Measurements from ENCODE around the gene AVPR1A.
A peak's percentile ranks its signal among the peaks of the same experiment; 100 is the strongest.
"Not testable (repeated sequence)": the region's sequence is repeated elsewhere in the genome, so short reads cannot be mapped to it uniquely, and the experiment has no call there.

Gene AVPR1A

GRCh38 chr12:63150713-63151622 is at the start of gene AVPR1A:
Gene AVPR1A, minus strand, starts transcription at chr12:63151201. Its CDS starts 365 bp downstream, at chr12:63150836.
- no peak for DNase-seq (ENCODE audit: low read depth in 2 of 2)

- DNase-seq (ENCODE audit: low read depth in 2 of 2), result no peak
Observed at GRCh38 chr12:63196168-63196567, 45.2 kb upstream of the AVPR1A start.

- no peak for DNase-seq (ENCODE audit: low read depth in 2 of 2)
Observed at GRCh38 chr12:63179224-63179623, 28.2 kb upstream of the AVPR1A start.

DNA sequence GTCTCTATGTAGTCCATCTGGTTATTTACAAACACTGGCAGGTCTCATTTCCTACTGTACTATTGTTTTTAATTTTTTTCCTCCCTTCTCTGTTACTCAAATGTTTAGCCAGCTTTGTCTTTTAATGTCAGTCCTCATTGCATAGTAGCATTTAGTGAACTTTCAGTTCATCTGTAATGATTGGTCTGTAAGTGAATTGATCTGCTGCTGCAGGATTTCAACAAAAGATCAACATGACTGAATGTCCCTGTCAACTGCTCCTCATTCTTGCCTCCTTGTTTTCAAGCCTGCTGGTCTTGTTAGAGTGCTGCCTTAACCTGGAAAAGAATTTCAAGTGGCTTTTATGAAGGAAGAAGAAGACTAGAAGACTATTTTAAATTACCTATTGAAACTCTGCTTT is 19.3 kb upstream of the AVPR1A start:
- no peak for DNase-seq (ENCODE audit: low read depth in 2 of 2)

DNA sequence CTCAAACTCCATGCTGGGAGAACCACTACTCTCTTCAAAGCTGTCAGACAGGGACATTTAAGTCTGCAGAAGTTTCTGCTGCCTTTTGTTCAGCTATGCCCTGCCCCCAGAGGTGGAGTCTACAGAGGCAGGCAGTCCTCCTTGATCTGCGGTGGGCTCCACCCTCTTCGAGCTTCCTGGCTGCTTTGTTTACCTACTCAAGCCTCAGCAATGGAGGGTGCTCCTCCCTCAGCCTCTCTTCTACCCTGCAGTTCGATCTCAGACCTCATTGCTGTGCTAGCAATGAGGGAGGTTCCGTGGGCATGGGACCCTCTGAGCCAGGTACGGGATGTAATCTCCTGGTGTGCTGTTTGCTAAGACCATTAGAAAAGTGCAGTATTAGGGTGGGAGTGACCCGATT is 16.7 kb upstream of the AVPR1A start:
- not testable (repeated sequence) for DNase-seq (ENCODE audit: low read depth in 2 of 2)

DNA sequence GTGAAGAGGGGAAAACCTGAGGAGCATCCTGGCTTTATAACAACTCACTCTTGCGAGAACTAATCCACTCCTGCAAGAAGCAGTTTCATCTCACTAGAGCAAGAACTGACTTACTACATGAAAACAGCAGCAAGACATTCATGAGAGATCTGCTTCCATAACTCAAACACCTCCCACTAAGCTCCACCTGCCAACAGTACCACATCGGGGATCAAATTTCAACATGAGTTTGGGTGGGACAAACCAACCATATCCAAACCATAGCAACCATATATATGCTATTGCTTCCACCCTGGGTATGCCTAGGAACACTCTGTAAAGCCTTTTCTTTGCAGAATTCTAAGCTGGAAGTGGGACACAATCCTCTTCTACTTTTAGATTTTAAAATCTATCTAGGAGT is 13.9 kb upstream of the AVPR1A start:
- no peak for DNase-seq (ENCODE audit: low read depth in 2 of 2)

DNA sequence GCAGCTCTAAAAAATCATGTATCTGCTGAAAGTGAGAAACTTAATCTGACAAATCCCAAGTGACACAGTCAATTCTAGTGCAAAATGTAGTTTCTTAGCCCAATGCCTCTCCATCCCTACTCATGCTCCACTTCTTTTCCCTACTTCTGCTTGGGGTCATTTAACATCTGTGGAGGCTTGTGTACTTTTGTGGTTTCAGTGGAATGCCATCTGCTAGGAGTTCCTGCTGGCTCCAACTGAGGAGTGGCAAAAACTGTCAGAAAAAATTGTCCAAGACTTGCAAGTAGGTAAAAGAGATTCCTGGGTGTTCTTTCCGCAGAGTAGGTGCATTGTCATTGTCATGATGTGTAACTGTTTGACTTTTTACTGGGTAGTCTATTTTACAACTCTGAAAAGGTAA is 12.5 kb upstream of the AVPR1A start:
- no peak for DNase-seq (ENCODE audit: low read depth in 2 of 2)

GRCh38 chr12:63155375-63155774 is 4.4 kb upstream of the AVPR1A start:
- DNase-seq (ENCODE audit: low read depth in 2 of 2), result no peak

DNA sequence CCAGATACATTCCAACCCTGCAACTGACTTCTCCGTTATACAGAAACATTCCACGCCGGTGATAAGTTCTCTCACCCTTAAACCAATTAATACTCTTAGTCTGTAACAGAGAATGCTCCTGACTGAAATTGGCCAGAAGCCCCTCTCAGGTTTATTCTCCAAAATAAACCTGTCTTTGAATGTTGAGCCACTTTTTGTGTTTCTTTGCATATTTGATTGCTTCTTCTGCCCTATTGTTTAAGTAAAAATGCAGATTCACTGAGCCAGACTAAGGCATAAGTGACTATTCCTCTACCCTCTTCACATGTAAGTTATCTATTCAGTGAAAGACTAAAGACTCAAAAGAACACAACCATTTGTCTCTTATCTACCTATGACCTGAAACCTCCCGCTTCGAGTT is 3.6 kb upstream of the AVPR1A start:
- no peak for DNase-seq (ENCODE audit: low read depth in 2 of 2)

GRCh38 chr12:63152321-63152700 is 1.3 kb upstream of the AVPR1A start:
- no peak for DNase-seq (ENCODE audit: low read depth in 2 of 2)

DNA sequence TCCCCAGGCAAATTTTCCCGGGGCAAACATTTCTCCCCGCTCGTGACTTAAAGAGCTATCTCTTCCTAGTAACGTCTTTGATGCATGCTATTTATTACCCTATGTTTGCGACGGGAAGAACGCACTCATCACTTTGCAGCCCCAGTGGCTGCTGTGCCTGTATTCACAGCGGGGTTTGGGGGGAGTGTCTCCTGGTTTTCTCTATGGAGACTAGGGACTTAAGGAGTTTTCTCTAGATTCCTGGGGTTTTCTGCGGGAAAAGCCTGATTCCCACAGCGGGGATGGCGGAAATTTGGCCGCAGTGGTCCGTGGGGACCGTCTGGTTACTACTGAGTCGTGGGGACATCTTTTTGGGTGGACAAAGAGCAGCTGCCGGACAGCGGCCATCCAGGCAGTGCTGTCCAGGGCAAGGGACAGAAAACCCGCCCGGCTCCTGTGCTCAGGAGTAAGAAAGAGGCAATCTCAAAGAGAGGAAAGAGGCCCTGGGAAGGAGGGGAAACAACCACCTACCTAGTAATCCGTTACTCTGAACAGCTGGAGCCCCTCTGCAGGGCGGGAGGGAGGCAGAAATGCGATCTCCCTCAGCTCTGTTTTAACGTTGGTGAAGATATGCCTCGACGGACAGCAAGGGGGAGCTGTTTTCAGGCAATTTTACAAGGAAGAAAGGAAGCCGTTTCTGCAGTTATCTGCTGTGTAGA is 771 bp upstream of the AVPR1A start:
- no peak for DNase-seq (ENCODE audit: low read depth in 2 of 2)

DNA sequence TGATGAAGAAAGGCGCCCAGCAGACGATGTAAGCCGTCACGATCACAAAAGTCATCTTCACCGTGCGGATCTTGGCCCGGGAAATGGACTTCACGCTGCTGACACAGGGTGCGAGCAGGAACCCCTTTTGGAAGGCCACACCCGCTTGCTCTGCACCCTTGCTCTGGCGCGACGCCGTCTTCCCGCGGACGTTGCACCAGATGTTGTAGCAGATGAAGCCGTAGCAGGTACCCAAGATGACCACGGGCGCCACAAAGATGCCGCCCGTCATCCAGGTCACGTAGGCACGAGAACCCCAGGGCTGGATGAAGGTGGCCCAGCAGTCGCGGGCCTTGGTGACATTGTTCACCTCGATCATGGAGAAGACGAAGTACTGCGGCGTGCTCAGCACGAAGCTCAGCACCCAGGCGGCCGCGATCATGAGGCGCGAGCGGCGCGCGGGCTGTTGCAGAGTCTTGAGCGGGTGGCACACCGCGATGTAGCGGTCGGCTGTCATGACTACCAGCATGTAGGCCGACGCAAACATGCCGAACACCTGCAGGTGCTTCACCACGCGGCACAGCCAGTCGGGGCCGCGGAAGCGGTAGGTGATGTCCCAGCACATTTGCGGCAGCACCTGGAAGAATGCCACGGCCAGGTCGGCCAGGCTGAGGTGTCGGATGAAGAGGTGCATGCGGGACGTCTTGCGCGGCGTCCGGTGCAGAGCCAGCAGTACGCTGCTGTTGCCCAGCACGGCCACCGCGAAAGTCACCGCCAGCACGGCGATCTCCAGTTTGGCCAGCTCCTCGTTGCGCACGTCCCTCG is 890 bp downstream of the AVPR1A start:
- no peak for DNase-seq (ENCODE audit: low read depth in 2 of 2)

DNA sequence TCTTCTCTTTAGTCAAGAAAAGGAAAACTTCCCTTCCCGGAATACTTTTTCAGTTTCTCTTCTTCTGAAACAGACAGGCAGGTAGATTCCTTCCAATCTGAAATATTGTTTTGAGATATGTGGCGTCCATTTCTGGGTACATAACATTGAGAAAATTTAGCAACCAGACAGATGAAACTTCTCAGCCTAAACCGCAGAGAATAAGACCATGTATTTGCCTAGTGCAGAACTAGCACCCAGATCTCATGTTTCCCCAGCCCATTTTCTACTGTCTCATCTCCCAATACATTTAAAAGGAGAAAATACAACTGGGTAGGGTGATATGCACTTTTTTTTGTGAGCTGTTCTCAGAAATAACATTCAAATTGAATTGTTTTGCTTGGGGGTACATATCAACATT is 6.4 kb downstream of the AVPR1A start:
- no peak for DNase-seq (ENCODE audit: low read depth in 2 of 2)

- DNase-seq (ENCODE audit: low read depth in 2 of 2), result no peak
Observed at GRCh38 chr12:63138488-63138887, 12.5 kb downstream of the AVPR1A start.

DNA sequence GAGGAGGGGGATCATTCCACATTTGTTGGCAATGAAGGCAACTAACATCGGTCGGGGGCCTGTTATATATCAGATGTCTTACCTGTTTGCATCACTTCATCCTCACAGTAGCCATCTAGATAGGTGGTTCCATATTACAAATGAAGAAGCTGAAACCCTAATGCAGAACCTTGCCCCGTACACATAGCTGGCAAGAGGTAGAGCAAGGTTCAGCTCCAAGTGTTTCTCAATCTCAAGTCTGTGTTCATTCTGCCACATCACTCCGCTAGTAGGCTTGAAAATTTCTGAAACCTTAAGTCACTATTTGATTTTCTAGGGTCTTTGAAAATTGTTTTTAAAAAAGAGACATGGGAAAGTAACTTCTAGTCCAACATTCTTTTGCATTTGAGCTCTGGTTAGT is 17.0 kb downstream of the AVPR1A start:
- DNase-seq (ENCODE audit: low read depth in 2 of 2), result no peak

DNA sequence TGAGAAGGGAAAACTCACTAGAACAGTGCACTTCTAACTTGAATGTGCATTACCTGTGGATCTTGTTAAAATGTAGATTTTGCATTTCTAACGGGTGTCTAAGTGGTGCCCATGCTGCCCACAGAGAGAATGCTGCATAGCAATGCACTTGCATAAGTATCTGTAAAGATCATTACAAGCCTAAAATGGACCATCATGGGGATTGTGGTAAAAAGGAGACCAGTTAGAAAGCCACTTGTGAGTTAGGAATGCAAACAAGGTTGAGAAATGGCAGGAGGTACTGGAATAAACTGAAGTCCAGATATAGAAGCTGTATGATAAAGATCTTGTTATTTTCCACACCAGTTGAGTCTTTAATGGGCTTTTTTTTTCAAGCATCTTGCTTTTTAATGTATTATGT is 18.8 kb downstream of the AVPR1A start:
- DNase-seq (ENCODE audit: low read depth in 2 of 2), result no peak

GRCh38 chr12:63129927-63130326 is 21.1 kb downstream of the AVPR1A start:
- DNase-seq (ENCODE audit: low read depth in 2 of 2), result no peak

GRCh38 chr12:63124778-63125177 is 26.2 kb downstream of the AVPR1A start:
- DNase-seq (ENCODE audit: low read depth in 2 of 2), result no peak

DNA sequence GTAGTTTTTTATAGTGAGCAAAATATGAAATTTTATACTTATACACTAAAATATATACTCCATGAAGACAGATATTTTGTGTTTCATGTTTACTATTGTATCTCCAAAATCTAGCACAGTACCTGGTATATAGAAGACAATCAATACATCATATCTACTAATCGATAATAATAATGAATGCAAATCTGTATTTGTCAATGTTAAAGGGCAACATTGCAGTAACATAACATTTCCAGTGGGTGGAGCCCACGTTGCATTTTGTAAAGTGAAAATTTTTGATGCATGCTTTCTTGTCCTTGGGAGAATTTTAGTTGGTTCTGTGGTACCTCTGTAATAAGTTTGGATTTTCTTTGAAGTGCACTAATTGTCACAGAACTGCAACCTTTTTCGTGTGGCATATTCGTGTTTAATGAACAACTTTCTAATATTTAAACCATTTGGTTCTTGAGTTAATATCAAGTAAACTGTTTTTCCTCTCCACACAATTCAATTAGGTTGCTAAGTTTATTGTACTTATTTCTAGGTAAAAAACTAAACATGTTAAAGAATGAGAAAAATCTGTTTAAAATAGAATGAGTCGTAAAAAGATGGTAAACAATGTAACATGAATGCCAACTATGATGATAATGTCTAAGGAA is 47.4 kb downstream of the AVPR1A start:
- DNase-seq (ENCODE audit: low read depth in 2 of 2), result peak in 1 of 2 donors; percentile 2

GRCh38 chr12:63101920-63102319 is 49.1 kb downstream of the AVPR1A start:
- no peak for DNase-seq (ENCODE audit: low read depth in 2 of 2)

- DNase-seq (ENCODE audit: low read depth in 2 of 2), result no peak
Observed at GRCh38 chr12:63098851-63099250, 52.1 kb downstream of the AVPR1A start.

Measured in stimulated activated CD4-positive, alpha-beta T cell treated with anti-CD3 and anti-CD28 coated beads, Interleukin-1b, Interleukin-23, amount 100 ng/mL, for 4 hours (primary cell).